HG03460 (cell line): ENCODE results near the gene ZNF830.
"Not testable (repeated sequence)": the region's sequence is repeated elsewhere in the genome, so short reads cannot be mapped to it uniquely, and the experiment has no call there.

ENCODE experiments used
- ATAC-seq: cut with Tn5 transposase; IDR thresholded peaks from one replicate; pipeline ENCODE4 v1.9.1; 2021; ENCODE audit not compliant: unreplicated experiment

ZNF830 gene

GRCh38 chr17:34990921-34991365, 29.6 kb downstream of the ZNF830 start:
- no peak for ATAC-seq

- ATAC-seq, result no peak
These were observed 30.3 kb downstream of the ZNF830 start for GRCh38 chr17:34991606-34992005.

GRCh38 chr17:34993031-34993430, 31.7 kb downstream of the ZNF830 start:
- ATAC-seq, result no peak

GRCh38 chr17:34996422-34997285, 35.3 kb downstream of the ZNF830 start:
- no peak for ATAC-seq

GRCh38 chr17:34997355-34997862, 36.1 kb downstream of the ZNF830 start:
- no peak for ATAC-seq

- no peak for ATAC-seq
These were observed 36.9 kb downstream of the ZNF830 start for GRCh38 chr17:34998205-34998604.

GRCh38 chr17:34999456-34999855, 38.1 kb downstream of the ZNF830 start:
- no peak for ATAC-seq

- ATAC-seq, result not testable (repeated sequence)
These were observed 39.6 kb downstream of the ZNF830 start for GRCh38 chr17:35000965-35001364.

GRCh38 chr17:35001549-35001948, 40.2 kb downstream of the ZNF830 start:
- ATAC-seq, result no peak

- no peak for ATAC-seq
These were observed 41.7 kb downstream of the ZNF830 start for GRCh38 chr17:35002876-35003551.

- ATAC-seq, result no peak
These were observed 42.4 kb downstream of the ZNF830 start for GRCh38 chr17:35003778-35004177.

GRCh38 chr17:35006345-35006744, 45.0 kb downstream of the ZNF830 start:
- no peak for ATAC-seq

GRCh38 chr17:35006961-35007360, 45.6 kb downstream of the ZNF830 start:
- no peak for ATAC-seq

- ATAC-seq, result no peak
These were observed 48.8 kb downstream of the ZNF830 start for GRCh38 chr17:35010093-35010492.

GRCh38 chr17:35011671-35012216, 50.4 kb downstream of the ZNF830 start:
- no peak for ATAC-seq
